Right cardiac atrium (tissue), 5 donors: ENCODE results near the gene COX14. TPM values are rescaled to one million over a fixed set of nuclear protein-coding genes. Genes with fewer than 3 reads are reported as not detected.

ENCODE experiments used
- ATAC-seq, 2 donors: fragments of 200-7000 bp; cut with Tn5 transposase; one replicate each; pipeline versions ENCODE4 v1.8.0 to v1.9.1; 2020; ENCODE audit warnings: moderate library complexity in 2 of 2, mild to moderate bottlenecking in 1 of 2
- DNase-seq, 3 donors: peaks; one replicate each; pipeline ENCODE4 v3.0.0-alpha.2; 2020
- H3K27ac ChIP-seq: one replicate; pipeline ENCODE4 v1.5.1; 2013; ENCODE audit warnings: mild to moderate bottlenecking, low read length, control low read depth, moderate library complexity
- H3K27me3 ChIP-seq: one replicate; pipeline ENCODE4 v1.6.1; 2013; ENCODE audit not compliant: control insufficient read depth, insufficient read depth
- H3K4me1 ChIP-seq: one replicate; pipeline ENCODE4 v1.6.1; 2013; ENCODE audit warnings: low read length; ENCODE audit not compliant: control insufficient read depth, insufficient read depth
- H3K4me3 ChIP-seq: one replicate; pipeline ENCODE4 v1.5.1; 2013; ENCODE audit warnings: low read length, control low read depth
- H3K9me3 ChIP-seq: one replicate; pipeline ENCODE4 v1.6.1; 2013; ENCODE audit warnings: low read length; ENCODE audit not compliant: control insufficient read depth
- WGBS: extraction: QIAGEN DNeasy Blood & Tissue Kit; methylation state at CpG from one replicate; pipeline ENCODE4 v1.1.7; 2013; 5-methylcytosine and 5-hydroxymethylcytosine counted together
- intact Hi-C, 4 donors: fragments of 100-400 bp; cut with DNase I; formaldehyde crosslinking; loops; one replicate each; pipeline versions ENCODE4 v1.11.0 to v1.14.0; 2022 to 2023
- polyA plus RNA-seq: library from polyadenylated mRNA; stranded (reverse); fragments of 200-250 nt; gene quantifications from one replicate; pipeline ENCODE4 v1.2.3, GENCODE V29; 2013
- total RNA-seq, 4 donors: library from RNA; stranded (reverse); fragmentation: NEBNext Ultra II Directional; extraction: Animal tissue kit (Norgen Biotek cat#: 25700); gene quantifications; one replicate each; pipeline ENCODE4 v1.2.1, GENCODE V29; 2021
- donor health status: healthy with polysubstance abuse.
- donor health status: DM: no; HTN: yes; CAD: no.
- donor health status: DM: no; HTN: no; CAD: no.
- donor health status: DM: no; HTN: yes; CAD: no; lungs with severe emphysema.
- donor health status: DM: yes; HTN: yes; CAD: no.

The COX14 gene
- total and polyA plus RNA-seq, 5 donors, result 141 to 258 (median 191) TPM

- DNase-seq (no peak), ATAC-seq (no peak)
- WGBS, result 87% methylated on average over 3 of the region's 3 CpGs
- Histone ChIP-seq H3K4me3 (no peak overlapping the region), H3K9me3 (no peaks in the 10 kb centered on the region), H3K4me1 (peaks cover 2% of the 10 kb centered on the region), H3K27me3 (no peaks in the 10 kb centered on the region), H3K27ac (no peak overlapping the region)
- intact Hi-C loops, result no loop called here
Observed at GRCh38 chr12:50100561-50100960, 11.5 kb upstream of the COX14 start.

- no peak overlapping the region for H3K4me3 ChIP-seq
- peaks cover 2% of the 10 kb centered on the region for H3K4me1 ChIP-seq
- no peak for ATAC-seq
- H3K9me3 ChIP-seq, result no peaks in the 10 kb centered on the region
- DNase-seq, result no peak
- 73% methylated on average over 3 of the region's 3 CpGs for WGBS
- no peaks in the 10 kb centered on the region for H3K27me3 ChIP-seq
- intact Hi-C loops, result no loop called here
- no peak overlapping the region for H3K27ac ChIP-seq
Observed at GRCh38 chr12:50101663-50102062, 10.4 kb upstream of the COX14 start.

GRCh38 chr12:50102131-50102531 lies 9.9 kb upstream of the COX14 start:
- ATAC-seq (no peak), DNase-seq (no peak)
- 71% methylated on average over 2 of the region's 2 CpGs for WGBS
- Histone ChIP-seq H3K9me3 (no peaks in the 10 kb centered on the region), H3K27ac (no peak overlapping the region), H3K4me3 (no peak overlapping the region), H3K27me3 (no peaks in the 10 kb centered on the region), H3K4me1 (peaks cover 2% of the 10 kb centered on the region)
- intact Hi-C loops, result no loop called here

- H3K27ac ChIP-seq, result no peak overlapping the region
- intact Hi-C loops, result no loop called here
- H3K4me3 ChIP-seq, result no peak overlapping the region
- ATAC-seq (no peak), DNase-seq (peak in 1 of 3 donors; percentile 42)
- peaks cover 2% of the 10 kb centered on the region for H3K4me1 ChIP-seq
- no peaks in the 10 kb centered on the region for H3K27me3 ChIP-seq
- H3K9me3 ChIP-seq, result no peaks in the 10 kb centered on the region
- WGBS, result 79% methylated on average over 8 of the region's 8 CpGs
Observed at GRCh38 chr12:50102646-50103309, 9.3 kb upstream of the COX14 start.

- 98% methylated on average over 2 of the region's 2 CpGs for WGBS
- DNase-seq (no peak), ATAC-seq (no peak)
- H3K27me3 ChIP-seq, result no peaks in the 10 kb centered on the region
- intact Hi-C loops, result no loop called here
- H3K27ac ChIP-seq, result no peak overlapping the region
- peaks cover 2% of the 10 kb centered on the region for H3K4me1 ChIP-seq
- H3K9me3 ChIP-seq, result no peaks in the 10 kb centered on the region
- no peak overlapping the region for H3K4me3 ChIP-seq
Observed at GRCh38 chr12:50103351-50103750, 8.7 kb upstream of the COX14 start.

GRCh38 chr12:50103767-50104321 lies 8.2 kb upstream of the COX14 start, which contains the start of gene GPD1:
TSS of gene GPD1 (plus strand) at chr12:50104008. CDS start at chr12:50104051, 43 bp downstream.
- Histone ChIP-seq H3K4me3 (no peak within 1 kb of the TSS), H3K9me3 (no peaks in the 10 kb centered on the region), H3K27ac (no peak within 1 kb of the TSS), H3K27me3 (no peaks in the 10 kb centered on the region), H3K4me1 (peaks cover 2% of the 10 kb centered on the region)
- ATAC-seq (peak; percentile 79 to 85), DNase-seq (peak; percentile 74 to 89 (median 89))
- intact Hi-C loops, result no loop called here
- 20% methylated on average over 13 of the region's 13 CpGs for WGBS

- Histone ChIP-seq H3K27me3 (no peaks in the 10 kb centered on the region), H3K27ac (no peak overlapping the region), H3K4me3 (no peak overlapping the region), H3K9me3 (no peaks in the 10 kb centered on the region), H3K4me1 (peaks cover 2% of the 10 kb centered on the region)
- WGBS, result 75% methylated on average over 14 of the region's 14 CpGs
- peak in 1 of 3 donors; percentile 66 for DNase-seq
- peak in 1 of 2 donors; percentile 2 for ATAC-seq
- intact Hi-C loops, result no loop called here
Observed at GRCh38 chr12:50104417-50105366, 7.3 kb upstream of the COX14 start.

- intact Hi-C loops, result no loop called here
- no peak for DNase-seq
- 90% methylated on average over 12 of the region's 12 CpGs for WGBS
- no peaks in the 10 kb centered on the region for H3K9me3 ChIP-seq
- no peaks in the 10 kb centered on the region for H3K27me3 ChIP-seq
- H3K4me1 ChIP-seq, result peaks cover 4% of the 10 kb centered on the region
- H3K4me3 ChIP-seq, result no peak overlapping the region
- no peak overlapping the region for H3K27ac ChIP-seq
- no peak for ATAC-seq
Observed at GRCh38 chr12:50105913-50106450, 6.1 kb upstream of the COX14 start.

- intact Hi-C loops, result no loop called here
- no peak overlapping the region for H3K4me3 ChIP-seq
- DNase-seq, result no peak
- H3K4me1 ChIP-seq, result peaks cover 4% of the 10 kb centered on the region
- no peaks in the 10 kb centered on the region for H3K27me3 ChIP-seq
- ATAC-seq, result no peak
- 79% methylated on average over 3 of the region's 3 CpGs for WGBS
- no peak overlapping the region for H3K27ac ChIP-seq
- no peaks in the 10 kb centered on the region for H3K9me3 ChIP-seq
Observed at GRCh38 chr12:50106907-50107306, 5.1 kb upstream of the COX14 start.

GRCh38 chr12:50107416-50108268 lies 4.4 kb upstream of the COX14 start:
- no peak for DNase-seq
- H3K27ac ChIP-seq, result no peak overlapping the region
- peaks cover 4% of the 10 kb centered on the region for H3K4me1 ChIP-seq
- 93% methylated on average over 17 of the region's 17 CpGs for WGBS
- no peak for ATAC-seq
- H3K27me3 ChIP-seq, result no peaks in the 10 kb centered on the region
- no peaks in the 10 kb centered on the region for H3K9me3 ChIP-seq
- no peak overlapping the region for H3K4me3 ChIP-seq
- intact Hi-C loops, result no loop called here
